ENCODE results near the gene PARD3.

GRCh38 chr10:34294137-34294536 lies 521.0 kb downstream of the PARD3 start:
- TF ChIP-seq POLR2AphosphoS5 (IDR thresholded peaks at IDR 0.05): no peak
- TF ChIP-seq CTCF (IDR thresholded peaks at IDR 0.05): no peak
